GM12892 (cell line): Measurements from ENCODE around the gene RPL32.

Source experiments
- POLR2A ChIP-seq: IDR thresholded peaks from 2 replicates; pipeline ENCODE4 v1.6.1; 2011; ENCODE audit warnings: low read depth, low read length, control low read depth
- POLR2AphosphoS5 ChIP-seq: IDR thresholded peaks from 2 replicates; pipeline ENCODE4 v1.6.1; 2011; ENCODE audit warnings: low read depth, low read length, control low read depth
- TAF1 ChIP-seq: IDR thresholded peaks from 2 replicates; pipeline ENCODE4 v1.6.1; 2011; ENCODE audit warnings: low read depth, mild to moderate bottlenecking, control low read depth, low read length, borderline replicate concordance

DNA sequence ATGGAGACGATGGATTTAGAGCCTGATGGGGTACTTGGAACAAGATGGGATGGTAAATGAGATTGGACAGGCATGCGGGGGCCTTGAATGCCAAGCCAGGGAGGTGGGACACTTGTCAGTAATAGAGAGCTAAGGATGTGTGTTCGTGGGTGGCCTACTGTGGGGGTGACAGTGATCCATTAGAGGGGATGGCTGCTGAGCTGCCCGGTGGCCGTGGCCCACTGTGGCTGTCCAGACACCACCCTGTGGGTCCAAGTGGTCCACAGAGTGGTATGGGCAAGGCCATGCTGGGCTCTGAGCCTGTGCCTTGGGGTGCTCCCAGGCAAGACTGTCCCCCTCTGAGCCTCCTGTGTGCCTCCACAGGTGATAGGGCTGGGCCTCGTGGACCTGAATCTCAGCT, 27.4 kb downstream of the RPL32 start:
- no peak for TF ChIP-seq POLR2A
- no peak for TF ChIP-seq POLR2AphosphoS5
- TF ChIP-seq TAF1, result no peak
